ENCODE data around the gene ZFYVE27.

Gene ZFYVE27

DNA sequence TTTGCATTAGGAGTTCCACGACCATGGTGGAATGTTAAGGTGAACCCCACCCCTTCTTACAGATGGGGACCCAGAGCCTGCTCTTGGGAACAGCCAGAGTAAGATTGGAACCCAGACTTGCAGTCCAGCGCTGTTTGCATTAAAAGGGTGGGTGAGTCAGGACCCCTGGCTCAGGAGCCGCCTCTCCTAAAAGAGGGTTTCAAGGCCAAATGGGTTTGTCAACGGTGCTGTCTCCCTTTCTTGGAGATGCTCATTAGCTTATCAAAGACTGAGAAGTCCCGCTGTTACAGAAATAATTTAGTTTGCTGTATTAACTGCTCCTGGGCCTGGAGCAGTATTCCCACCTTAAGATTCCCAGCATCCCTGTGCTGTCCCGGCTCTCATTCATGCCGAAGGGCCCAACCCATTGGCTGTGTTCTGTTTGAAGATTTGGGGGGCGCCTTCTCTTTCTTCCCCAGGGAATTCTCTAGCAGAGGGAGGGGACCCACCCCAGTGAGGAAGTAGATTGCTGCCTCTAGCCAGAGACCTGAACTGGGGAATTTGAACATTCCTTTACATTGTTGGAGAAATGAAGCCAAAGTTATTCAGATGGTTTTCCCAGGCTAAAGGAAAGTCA lies 21.6 kb upstream of the ZFYVE27 start:
- no peak for DNase-seq

GRCh38 chr10:97717627-97718026 lies 19.3 kb upstream of the ZFYVE27 start:
- no peak for DNase-seq

GRCh38 chr10:97718178-97718577 lies 18.8 kb upstream of the ZFYVE27 start:
- no peak for DNase-seq

DNA sequence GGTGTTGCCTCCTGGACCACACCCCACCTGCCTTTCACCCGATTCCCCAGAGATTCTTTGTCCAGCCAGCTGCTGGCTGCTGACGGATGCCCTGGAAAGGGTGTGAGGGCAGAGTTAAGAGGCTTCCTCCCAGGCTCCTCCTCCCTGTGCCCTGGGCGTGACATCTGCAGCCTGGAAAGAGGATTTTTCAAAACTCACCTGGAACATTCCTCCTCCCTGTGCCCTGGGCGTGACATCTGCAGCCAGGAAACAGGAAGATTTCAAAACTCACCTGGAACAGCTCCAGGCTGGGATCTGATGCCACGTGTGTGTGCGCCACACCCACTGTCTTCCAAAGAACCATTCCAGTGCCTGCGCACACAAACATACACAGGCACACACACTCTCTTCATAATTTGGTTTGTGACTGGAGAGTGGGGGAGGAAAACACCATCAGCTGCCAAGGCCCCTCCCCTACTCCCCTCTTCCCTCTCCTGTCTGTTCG lies 18.2 kb upstream of the ZFYVE27 start:
- no peak for DNase-seq

DNA sequence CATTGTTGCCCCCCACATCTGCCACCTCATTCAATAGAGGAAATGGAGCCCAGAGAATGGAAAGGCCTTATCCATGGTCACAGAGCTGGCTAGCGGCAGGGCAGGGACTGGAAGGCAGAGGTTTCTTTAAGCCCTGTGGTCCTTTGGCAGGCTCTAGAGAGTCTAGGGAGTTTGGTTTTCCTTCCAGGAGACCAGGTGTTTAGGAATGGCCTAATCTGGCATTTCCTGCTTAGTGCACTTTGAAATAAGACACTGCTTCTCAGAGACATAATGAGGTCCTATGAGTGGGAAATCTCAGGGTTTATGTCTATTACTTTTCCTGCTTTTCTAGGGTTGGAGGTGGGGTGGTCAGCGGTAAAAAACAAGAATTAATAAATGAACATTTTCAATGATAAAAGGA lies 17.3 kb upstream of the ZFYVE27 start:
- no peak for DNase-seq

GRCh38 chr10:97721871-97722780 lies 14.8 kb upstream of the ZFYVE27 start:
- DNase-seq = no peak

DNA sequence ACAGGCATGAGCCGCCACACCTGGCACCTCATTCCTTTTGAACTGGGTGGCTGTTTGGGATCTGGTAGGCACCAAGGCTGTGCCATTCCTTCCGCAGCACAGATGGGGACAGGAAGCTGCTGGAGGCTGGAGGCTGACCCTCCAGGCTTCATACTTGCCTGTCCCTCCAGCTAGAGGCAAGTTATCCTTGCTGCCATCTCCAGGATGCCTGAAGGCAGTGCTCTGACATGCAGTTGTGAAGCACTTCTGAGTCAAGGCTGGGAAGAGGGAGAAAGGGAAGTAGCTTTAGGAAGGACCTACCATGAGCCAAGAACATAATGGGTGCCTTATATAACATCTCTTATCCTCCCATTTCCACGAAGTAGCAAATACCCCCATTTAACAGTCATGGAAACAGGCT lies 13.9 kb upstream of the ZFYVE27 start:
- no peak for DNase-seq

DNA sequence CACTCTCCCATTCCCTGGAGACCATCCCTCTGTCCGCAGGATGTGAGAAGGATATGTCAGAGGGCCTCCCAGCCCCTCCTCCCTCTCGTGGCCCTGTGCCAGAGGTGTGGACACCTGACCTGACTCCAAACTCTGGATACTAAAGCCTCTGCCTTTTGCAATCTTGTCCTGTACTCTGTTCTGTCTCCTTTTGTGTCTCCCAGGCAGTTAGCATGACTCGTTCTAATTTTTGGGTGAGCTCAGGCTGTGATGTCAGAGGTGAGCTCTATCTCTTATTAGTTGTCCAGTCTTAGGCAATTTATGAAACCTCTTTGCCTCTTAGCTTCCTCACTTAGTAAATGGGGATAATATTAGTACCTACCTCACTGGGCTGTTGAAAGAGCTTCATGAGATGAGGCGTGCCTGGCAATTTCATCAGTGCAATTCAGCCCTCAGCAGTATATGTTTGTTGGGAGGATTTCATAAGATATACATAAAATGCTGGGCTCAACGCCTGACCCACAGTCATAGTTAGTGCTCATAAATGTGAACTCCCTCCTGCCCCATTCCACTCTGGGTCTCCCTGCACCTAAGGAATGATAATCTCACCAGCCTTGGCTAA lies 12.5 kb upstream of the ZFYVE27 start:
- DNase-seq = no peak

GRCh38 chr10:97726636-97727178 lies 10.2 kb upstream of the ZFYVE27 start:
- DNase-seq = no peak

GRCh38 chr10:97729014-97729413 lies 7.9 kb upstream of the ZFYVE27 start:
- DNase-seq = no peak

- peak; percentile 67 for DNase-seq
Observed at GRCh38 chr10:97731346-97732051, 5.4 kb upstream of the ZFYVE27 start.

- no peak for DNase-seq
Observed at GRCh38 chr10:97732052-97732359, 4.9 kb upstream of the ZFYVE27 start.

- no peak for DNase-seq
Observed at GRCh38 chr10:97733256-97733655, 3.7 kb upstream of the ZFYVE27 start.

DNA sequence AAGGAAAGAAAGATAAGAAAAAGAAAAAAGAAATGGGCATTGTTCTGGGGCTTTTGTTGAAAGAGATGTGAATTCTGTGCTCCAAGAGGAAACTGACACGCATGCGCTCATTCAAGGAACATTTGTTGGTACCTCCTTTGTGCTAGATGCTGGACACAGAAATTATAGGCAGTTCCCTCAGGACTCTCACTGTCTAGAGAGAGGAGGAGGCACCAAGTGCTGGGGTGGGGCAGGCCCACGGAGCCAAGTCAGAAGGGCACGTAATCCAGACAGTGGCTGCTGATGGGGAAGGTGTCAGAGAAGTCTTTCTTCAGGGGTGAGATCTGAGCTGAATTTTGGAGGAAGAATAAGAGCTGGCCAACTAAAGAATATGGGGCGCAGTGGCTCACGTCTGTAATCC lies 2.9 kb upstream of the ZFYVE27 start:
- DNase-seq = no peak

GRCh38 chr10:97736403-97736901 lies 476 bp upstream of the ZFYVE27 start:
- DNase-seq = no peak

- DNase-seq = no peak
Observed at GRCh38 chr10:97737770-97738265, 890 bp downstream of the ZFYVE27 start.

GRCh38 chr10:97738616-97739015 lies 1.7 kb downstream of the ZFYVE27 start:
- no peak for DNase-seq

DNA sequence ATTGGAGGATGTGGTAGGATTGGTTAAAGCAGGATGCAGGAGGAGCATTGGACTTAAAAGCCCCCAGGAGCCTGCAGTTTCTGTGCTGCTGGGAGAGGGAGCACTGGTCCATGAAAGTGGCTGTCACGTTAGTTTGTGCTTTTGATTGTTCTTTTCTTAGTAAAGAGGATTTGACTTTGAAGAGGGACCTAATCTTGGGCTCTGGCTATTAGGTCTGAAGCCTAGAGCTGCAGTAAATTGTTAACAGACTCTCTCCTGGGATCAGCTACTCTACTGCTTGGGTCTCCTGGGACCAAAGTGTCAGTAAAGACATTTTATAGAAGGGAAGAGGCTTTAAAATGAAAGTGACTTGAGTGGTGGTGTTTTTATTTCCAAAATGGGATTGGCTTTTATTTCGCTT lies 3.7 kb downstream of the ZFYVE27 start:
- DNase-seq = no peak

- DNase-seq = no peak
Observed at GRCh38 chr10:97743169-97743943, 6.4 kb downstream of the ZFYVE27 start.

DNA sequence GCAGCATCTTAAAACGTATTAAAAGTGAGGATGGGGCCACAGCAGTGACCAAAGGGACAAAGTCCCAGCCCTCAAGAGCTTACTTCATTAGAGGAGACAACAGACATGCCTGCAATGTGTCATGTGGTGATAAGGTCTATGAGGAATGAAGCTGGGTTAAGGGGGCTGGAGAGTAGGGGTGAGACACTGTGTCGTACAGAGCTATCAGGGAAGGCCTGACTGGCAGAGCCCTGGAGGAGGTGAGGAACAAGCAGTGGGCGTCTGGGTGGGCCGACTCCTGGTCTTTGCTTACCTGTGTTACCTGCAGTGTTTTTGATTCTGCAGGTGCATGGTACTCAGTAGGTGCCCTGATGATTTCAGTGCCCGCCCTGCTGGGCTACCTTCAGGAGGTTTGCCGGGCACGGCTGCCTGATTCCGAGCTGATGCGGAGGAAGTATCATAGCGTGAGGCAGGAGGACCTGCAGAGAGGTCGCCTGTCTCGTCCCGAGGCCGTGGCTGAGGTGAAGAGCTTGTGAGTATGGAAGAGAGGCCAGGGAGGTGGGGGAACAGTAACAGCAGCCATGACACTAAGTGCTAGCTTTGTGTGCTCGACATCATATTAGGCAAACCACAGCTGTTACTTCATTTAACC lies 7.6 kb downstream of the ZFYVE27 start:
- DNase-seq = no peak

DNA sequence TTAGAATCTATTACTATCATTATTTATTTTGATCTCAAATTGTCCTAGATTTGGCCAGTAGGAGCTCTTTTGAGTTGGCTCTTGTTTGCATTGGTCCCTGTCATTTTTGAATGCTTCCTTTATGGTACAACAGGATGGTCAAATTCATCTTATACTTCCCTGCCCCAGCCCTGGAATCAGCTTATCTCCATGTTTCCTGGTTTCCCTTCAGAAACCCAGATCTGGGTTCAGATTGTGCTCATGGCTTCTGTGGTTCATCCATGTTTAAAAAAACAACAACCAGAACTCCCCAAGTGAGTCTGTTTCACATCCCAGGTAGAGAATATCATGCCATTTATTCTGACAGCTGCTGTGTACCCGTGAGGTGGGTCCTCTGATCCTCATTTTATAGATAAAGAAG lies 10.6 kb downstream of the ZFYVE27 start:
- no peak for DNase-seq

Data from stimulated activated CD4-positive, alpha-beta T cell treated with anti-CD3 and anti-CD28 coated beads, Interleukin-15, amount 100 ng/mL, for 24 hours (primary cell).